ENCODE data around the gene TDRD7.
"Not testable (repeated sequence)": the region's sequence is repeated elsewhere in the genome, so short reads cannot be mapped to it uniquely, and the experiment has no call there.

Gene TDRD7

GRCh38 chr9:97425973-97426336 lies 14.1 kb downstream of the TDRD7 start:
- DNase-seq, result no peak

DNA sequence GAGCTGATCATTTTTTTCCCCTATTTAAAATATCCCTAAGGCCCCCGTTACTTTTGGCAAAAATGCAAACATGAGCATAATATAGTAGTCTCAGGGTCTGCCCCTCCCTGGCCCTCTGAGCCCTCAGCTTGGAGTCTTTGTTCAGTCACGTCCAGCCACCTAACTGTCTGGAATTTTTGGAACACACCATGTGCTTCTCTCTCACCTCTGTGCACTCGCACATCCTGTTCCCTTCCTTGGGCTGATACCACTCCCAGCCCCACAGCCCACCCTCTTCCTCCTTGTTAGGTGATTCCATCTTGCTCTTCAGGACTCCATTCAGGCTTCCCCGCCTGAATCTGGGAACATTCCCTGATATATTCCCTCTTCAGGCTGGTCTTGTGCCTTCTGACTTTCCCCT lies 16.0 kb downstream of the TDRD7 start:
- DNase-seq, result no peak

DNA sequence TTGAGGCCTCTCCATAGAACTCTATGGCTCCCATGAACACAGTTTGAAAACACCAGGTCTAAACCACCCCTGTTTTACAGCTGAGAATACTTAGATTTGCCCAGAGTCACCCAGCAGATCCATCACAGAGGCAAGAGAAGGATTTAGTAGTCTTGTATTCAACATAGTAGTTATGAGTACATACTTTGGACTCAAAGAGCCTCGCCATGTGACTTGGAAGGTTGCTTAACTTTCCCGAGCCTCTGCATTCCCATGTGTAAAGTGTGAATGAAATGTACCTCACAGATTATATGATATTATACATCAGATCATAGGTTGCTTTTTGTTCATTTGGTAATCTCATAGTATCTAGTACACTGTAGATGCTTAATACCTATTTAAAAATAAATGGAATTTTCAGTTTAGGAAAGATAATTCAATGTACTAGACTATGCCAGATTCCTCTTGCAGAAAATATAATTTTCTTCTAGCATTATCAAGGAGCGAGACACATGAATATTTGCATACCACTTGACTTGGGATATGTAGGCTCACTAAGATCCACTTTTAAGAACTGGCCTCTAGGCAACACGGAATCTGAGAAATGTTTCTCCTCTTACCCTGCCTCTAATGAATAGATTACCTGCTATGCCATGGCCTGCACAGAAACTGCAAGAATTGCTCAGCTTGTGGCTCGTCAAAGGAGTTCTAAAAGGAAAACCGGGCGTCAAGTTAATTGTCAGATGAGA lies 18.6 kb downstream of the TDRD7 start:
- no peak for DNase-seq

GRCh38 chr9:97431044-97431441 lies 19.1 kb downstream of the TDRD7 start:
- DNase-seq, result no peak

DNA sequence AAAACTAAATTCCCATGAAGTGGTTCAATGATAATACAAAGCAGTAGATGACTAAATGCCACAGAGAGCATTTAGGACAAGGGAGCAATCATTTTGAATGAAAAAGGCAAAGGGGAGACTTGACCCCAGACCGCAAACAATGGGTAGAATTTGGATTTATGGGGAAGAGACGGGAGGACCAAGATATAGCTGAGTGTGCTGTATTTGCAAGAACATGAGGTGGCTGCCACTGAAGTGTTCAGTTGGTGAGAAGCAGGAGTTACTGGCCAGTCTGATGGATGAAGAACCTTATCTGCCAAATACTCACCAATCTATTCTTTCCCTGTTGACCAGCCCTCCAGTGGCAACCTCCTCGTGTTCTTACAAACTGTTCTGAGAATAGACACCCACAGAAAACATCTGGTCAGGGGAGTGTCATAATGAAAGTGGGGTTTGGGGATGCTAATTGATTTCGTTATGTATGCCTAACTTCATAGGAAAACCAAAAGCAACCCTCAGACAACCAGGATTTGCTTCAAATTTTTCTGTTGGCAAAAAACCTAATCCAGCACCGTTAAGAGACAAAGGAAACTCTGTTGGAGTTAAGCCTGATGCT lies 19.8 kb downstream of the TDRD7 start:
- no peak for DNase-seq

- DNase-seq, result no peak
Measured at GRCh38 chr9:97437051-97437600, 25.2 kb downstream of the TDRD7 start.

GRCh38 chr9:97438257-97438656 lies 26.4 kb downstream of the TDRD7 start:
- DNase-seq, result no peak

DNA sequence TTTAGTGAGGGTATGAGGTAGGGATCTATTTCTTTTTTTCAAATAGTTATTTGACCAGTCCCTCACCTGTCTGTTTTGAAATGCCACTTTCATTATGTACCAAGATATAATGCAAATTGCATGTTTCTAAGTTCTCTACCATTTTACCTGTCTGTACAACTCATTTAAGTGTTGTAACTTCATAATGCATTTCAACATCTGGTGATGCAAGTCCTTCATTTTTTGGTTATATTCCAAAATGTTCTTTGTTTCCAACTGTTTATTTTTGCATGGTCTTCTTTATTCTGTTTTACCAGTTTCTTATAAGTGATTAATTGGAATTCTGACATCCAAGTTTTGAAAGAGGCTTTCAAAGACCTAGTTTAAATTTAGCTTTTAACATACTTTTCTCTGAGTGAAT lies 26.8 kb downstream of the TDRD7 start:
- DNase-seq, result no peak

DNA sequence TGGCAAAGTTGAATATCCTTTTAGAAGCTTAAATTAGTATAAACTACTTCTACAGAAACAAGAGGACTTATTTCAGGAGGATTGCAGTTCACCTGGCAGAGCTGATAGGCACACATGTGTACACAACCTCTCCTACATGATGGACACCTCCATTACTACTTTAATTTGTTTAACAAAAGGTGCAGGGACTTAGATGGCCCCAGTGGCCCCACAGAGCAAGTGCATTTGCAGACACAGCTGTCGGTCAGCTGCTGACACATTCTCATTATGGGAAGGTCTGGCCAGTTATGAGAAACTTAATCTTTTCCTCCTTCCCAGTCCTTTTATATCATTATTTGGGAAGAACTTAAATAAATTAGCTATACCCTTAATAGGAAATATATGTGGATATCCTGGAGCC lies 28.3 kb downstream of the TDRD7 start:
- no peak for DNase-seq

DNA sequence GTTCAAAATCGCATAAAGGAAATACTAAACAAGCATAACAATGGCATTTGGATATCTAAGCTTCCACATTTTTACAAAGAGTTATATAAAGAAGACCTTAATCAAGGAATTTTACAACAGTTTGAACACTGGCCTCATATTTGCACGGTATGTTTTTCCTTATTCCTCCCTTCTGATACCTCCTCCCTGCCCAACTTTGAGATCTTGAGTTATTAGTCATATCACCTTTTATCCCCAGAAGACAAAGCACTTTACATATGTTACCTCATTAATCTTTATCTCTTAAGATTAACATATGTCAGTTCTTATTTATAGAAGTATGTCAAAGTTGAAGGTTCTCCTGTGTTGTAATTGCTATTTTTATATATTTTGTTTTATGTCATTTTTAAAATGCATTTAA lies 29.8 kb downstream of the TDRD7 start:
- DNase-seq, result no peak

DNA sequence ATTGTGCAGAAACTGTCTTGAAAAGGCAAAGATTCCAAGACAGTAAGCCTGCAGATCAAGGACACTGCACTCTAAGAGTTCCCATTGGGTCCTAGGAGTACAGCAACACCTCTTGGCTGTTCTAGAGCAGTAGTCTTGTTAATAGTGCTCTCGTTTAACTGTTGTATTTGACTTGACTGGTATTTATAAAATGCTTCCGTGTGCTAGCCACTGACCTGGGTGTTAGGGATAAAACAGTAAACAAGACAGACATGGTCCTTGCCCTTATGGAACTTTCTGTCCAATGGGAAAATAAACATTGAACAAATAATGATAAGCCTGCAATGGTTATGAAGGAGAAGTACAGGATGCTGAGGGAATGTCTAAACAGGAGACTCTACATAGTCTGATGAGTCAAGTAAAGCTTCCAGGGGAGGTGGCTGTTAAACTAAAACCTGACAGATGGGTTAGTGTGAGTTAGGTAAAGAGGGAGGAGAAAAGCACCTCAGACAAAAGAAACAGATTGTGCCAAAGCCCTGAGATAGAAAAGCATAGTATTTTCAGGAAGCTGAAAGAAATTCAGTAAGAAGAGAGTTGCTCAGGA lies 33.3 kb downstream of the TDRD7 start:
- DNase-seq, result no peak

GRCh38 chr9:97447001-97447400 lies 35.1 kb downstream of the TDRD7 start:
- no peak for DNase-seq

- DNase-seq, result not testable (repeated sequence)
Measured at GRCh38 chr9:97453573-97453972, 41.7 kb downstream of the TDRD7 start.

DNA sequence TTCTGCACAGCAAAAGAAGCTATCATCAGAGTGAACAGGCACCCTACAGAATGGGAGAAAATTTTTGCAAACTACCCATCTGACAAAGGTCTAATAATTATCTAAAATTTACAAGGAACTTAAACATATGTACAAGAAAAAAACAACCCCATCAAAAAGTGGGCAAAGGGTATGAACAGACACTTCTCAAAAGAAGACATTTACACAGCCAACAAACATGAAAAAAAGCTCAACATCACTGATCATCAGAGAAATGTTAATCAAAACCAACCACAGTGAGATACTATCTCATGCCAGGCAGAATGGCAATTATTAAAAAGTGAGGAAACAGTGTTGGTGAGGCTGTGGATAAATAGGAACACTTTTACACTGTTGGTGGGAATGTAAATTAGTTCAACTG lies 44.9 kb downstream of the TDRD7 start:
- not testable (repeated sequence) for DNase-seq

- no peak for DNase-seq
Measured at GRCh38 chr9:97459326-97459725, 47.4 kb downstream of the TDRD7 start.

- DNase-seq, result no peak
Measured at GRCh38 chr9:97462159-97462558, 50.3 kb downstream of the TDRD7 start.

DNA sequence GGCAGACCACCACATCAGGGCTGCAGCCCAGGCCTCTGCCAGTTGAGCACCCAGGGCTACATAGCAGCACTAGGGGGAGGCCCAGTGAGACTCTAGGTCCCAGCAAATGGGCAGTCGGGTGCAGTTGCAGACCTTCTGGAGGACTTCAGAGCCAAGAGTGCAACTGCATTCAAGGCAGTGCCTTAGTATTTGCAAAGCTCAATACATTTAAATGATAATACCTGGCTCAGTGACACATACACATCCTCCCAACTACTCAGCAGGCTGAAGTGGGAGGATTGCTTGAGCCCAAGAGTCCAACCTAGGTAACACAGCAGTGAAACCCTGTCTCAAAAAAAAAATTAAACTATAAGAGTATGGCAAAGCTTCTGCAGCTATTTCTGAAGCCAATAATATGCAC lies 51.0 kb downstream of the TDRD7 start:
- DNase-seq, result no peak

GRCh38 chr9:97468658-97469448 lies 57.0 kb downstream of the TDRD7 start:
- peak in 55 of 56 donors; percentile 2 to 89 (median 77) for DNase-seq

- DNase-seq, result peak in 27 of 56 donors; percentile 2 to 40 (median 11)
Measured at GRCh38 chr9:97470076-97470475, 58.2 kb downstream of the TDRD7 start.

GRCh38 chr9:97473717-97474116 lies 61.8 kb downstream of the TDRD7 start:
- peak in 3 of 56 donors; percentile 2 to 7 (median 4) for DNase-seq

GRCh38 chr9:97474372-97474925 lies 62.6 kb downstream of the TDRD7 start:
- DNase-seq, result no peak

DNA sequence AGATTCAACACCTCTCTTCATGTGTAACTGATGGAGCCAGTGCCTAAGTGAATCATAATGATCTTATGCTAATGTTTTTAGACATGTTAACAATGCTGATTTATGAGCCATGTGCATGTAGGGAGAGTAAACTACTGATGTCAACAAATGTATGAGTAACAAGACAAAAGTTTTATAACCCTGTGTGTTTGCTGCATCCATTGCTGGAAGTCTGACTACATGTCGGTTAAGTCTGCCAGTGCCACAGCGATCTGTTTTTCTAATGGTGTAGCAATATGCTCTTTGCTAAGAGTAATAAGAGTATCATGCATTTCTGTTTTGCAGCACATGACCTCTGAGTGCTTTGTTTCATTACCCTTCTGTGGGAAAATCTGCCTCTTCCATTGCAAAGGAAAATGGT lies 63.2 kb downstream of the TDRD7 start:
- no peak for DNase-seq
